Neural progenitor cell (in vitro differentiated cells): ENCODE results near the gene TUBA4B.

ENCODE experiments used
- EZH2 ChIP-seq: fragments of 200-600 bp; sonication (generic); IDR thresholded peaks from 2 replicates; pipeline ENCODE4 v1.6.1; 2017; ENCODE audit warnings: antibody characterized with exemption, mild to moderate bottlenecking, moderate library complexity
- EZH2phosphoT487 ChIP-seq: fragments of 200-600 bp; sonication (generic); IDR thresholded peaks from 2 replicates; pipeline ENCODE4 v1.6.1; 2017; ENCODE audit warnings: antibody characterized with exemption
- TF ChIP-seq, protein P1 (sequence below): fragments of 200-600 bp; sonication (generic); IDR thresholded peaks from 2 replicates; pipeline ENCODE4 v1.5.1; 2017; ENCODE audit warnings: antibody characterized with exemption, mild to moderate bottlenecking

DNA sequence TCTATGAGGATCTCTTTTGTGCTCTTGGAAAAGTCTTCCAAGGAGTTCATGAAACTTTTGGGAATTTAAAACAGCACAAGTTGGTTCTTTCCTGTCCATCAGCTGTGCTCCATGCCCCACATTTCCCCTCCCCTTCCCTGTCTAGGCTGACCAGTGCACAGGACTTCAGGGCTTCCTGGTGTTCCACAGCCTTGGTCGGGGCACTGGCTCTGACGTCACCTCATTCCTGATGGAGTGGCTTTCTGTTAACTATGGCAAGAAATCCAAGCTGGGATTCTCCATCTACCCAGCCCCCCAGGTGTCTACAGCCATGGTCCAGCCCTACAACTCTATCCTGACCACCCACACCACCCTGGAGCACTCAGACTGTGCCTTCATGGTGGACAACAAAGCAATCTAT lies 18.0 kb downstream of the TUBA4B start:
- TF ChIP-seq, protein P1, sequence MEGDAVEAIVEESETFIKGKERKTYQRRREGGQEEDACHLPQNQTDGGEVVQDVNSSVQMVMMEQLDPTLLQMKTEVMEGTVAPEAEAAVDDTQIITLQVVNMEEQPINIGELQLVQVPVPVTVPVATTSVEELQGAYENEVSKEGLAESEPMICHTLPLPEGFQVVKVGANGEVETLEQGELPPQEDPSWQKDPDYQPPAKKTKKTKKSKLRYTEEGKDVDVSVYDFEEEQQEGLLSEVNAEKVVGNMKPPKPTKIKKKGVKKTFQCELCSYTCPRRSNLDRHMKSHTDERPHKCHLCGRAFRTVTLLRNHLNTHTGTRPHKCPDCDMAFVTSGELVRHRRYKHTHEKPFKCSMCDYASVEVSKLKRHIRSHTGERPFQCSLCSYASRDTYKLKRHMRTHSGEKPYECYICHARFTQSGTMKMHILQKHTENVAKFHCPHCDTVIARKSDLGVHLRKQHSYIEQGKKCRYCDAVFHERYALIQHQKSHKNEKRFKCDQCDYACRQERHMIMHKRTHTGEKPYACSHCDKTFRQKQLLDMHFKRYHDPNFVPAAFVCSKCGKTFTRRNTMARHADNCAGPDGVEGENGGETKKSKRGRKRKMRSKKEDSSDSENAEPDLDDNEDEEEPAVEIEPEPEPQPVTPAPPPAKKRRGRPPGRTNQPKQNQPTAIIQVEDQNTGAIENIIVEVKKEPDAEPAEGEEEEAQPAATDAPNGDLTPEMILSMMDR = no peak
- TF ChIP-seq EZH2phosphoT487 = no peak
- TF ChIP-seq EZH2 = no peak
